ENCODE measurements around the gene CRB1.

GRCh38 chr1:197384471-197384870 lies 116.4 kb downstream of the CRB1 start:
- TF ChIP-seq HDGF (IDR thresholded peaks at IDR 0.05; ENCODE audit: borderline replicate concordance) (no peak), SP1 (IDR thresholded peaks at IDR 0.05) (no peak), FOXM1 (IDR thresholded peaks at IDR 0.05; ENCODE audit: borderline replicate concordance) (no peak), FOXK2 (IDR thresholded peaks at IDR 0.05) (no peak), FOXA1 (IDR thresholded peaks at IDR 0.05) (no peak), ARNT (IDR thresholded peaks at IDR 0.05) (no peak), ZNF384 (IDR thresholded peaks at IDR 0.05) (no peak), ELF4 (IDR thresholded peaks at IDR 0.05) (no peak), LEF1 (IDR thresholded peaks at IDR 0.05; ENCODE audit: borderline replicate concordance) (no peak), TARDBP (IDR thresholded peaks at IDR 0.05) (no peak), BHLHE40 (IDR thresholded peaks at IDR 0.05; ENCODE audit: borderline replicate concordance) (no peak)
